H4 (cell line): Measurements from ENCODE around the gene GRK5. TPM values are rescaled to one million over a fixed set of nuclear protein-coding genes. Genes with fewer than 3 reads are reported as not detected.

Experiments used
- DNase-seq: peaks from one replicate; pipeline ENCODE4 v3.0.0-alpha.2; 2015; ENCODE audit warnings: low spot score
- total RNA-seq: library from RNA; depleted of rRNA; stranded (reverse); fragments of >200 nt; shearing (Covaris generic); gene quantifications from 2 replicates; pipeline ENCODE4 v1.2.3, GENCODE V29; 2014

GRK5 gene
- total RNA-seq, 1 experiment from 2014 or later: 9.9 TPM

GRCh38 chr10:119316002-119316358 lies 108.6 kb downstream of the GRK5 start:
- DNase-seq: no peak

- DNase-seq: peak; percentile 93
Measured at GRCh38 chr10:119316729-119317097, 109.3 kb downstream of the GRK5 start.

GRCh38 chr10:119318411-119319160 lies 111.2 kb downstream of the GRK5 start:
- no peak for DNase-seq

- no peak for DNase-seq
Measured at GRCh38 chr10:119319161-119319919, 112.0 kb downstream of the GRK5 start.

GRCh38 chr10:119319920-119320258 lies 112.5 kb downstream of the GRK5 start:
- DNase-seq: no peak

GRCh38 chr10:119320981-119321380 lies 113.6 kb downstream of the GRK5 start:
- no peak for DNase-seq

- no peak for DNase-seq
Measured at GRCh38 chr10:119323085-119324016, 116.0 kb downstream of the GRK5 start.

GRCh38 chr10:119325131-119325530 lies 117.8 kb downstream of the GRK5 start:
- no peak for DNase-seq

GRCh38 chr10:119326167-119326566 lies 118.8 kb downstream of the GRK5 start:
- no peak for DNase-seq

GRCh38 chr10:119327096-119327745 lies 119.8 kb downstream of the GRK5 start:
- DNase-seq: no peak

- DNase-seq: no peak
Measured at GRCh38 chr10:119328223-119328622, 120.9 kb downstream of the GRK5 start.

GRCh38 chr10:119330342-119330741 lies 123.0 kb downstream of the GRK5 start:
- no peak for DNase-seq

GRCh38 chr10:119331061-119331460 lies 123.7 kb downstream of the GRK5 start:
- DNase-seq: no peak

GRCh38 chr10:119333146-119333792 lies 125.9 kb downstream of the GRK5 start:
- peak; percentile 60 for DNase-seq

- no peak for DNase-seq
Measured at GRCh38 chr10:119335671-119336353, 128.4 kb downstream of the GRK5 start.

GRCh38 chr10:119336599-119336998 lies 129.2 kb downstream of the GRK5 start:
- no peak for DNase-seq

GRCh38 chr10:119337223-119337622 lies 129.9 kb downstream of the GRK5 start:
- no peak for DNase-seq

- DNase-seq: peak; percentile 49
Measured at GRCh38 chr10:119337796-119338432, 130.5 kb downstream of the GRK5 start.

- no peak for DNase-seq
Measured at GRCh38 chr10:119339109-119339508, 131.7 kb downstream of the GRK5 start.

GRCh38 chr10:119340893-119341458 lies 133.6 kb downstream of the GRK5 start:
- no peak for DNase-seq
